ENCODE data around the gene ELF2.
"Not testable (repeated sequence)": the region's sequence is repeated elsewhere in the genome, so short reads cannot be mapped to it uniquely, and the experiment has no call there.

The ELF2 gene

DNA sequence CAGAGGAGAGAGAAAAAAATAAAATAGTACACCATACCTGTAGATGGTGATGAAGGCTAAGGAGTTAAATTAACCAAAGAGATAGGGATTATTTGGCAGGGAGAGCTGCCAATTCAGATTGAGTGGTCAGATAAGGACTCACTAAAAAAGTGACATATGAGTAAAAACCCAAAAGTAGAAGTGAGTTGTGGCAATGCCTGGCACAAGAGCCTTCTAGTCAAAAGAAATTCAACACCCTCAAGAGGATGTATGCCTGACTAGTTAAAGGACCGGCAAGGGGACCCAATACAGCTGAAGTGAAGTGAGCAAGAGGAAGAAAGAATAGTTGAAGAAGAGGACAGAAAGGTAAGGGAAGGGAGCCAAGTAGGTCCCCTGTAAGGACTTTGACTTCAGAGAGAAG lies 34.9 kb downstream of the ELF2 start:
- peak; percentile 54 for DNase-seq

DNA sequence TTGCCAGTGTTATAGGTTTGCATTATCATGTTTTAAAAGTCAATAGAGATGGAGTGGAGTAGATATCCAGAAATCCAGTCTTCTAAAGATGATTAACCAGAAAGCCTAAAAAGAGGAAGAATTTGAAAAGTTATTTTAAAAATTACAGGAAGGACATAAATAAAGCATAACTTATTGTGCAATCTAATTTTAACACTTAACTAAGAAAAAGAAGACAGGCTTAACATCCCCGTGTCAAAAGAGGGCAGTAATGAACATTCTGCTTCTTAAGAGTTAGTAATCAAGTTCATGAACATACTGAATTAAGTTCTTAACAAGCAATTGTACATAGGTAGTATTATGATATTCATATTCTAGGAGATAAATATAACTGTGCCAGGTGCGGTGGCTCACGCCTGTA lies 39.3 kb downstream of the ELF2 start:
- DNase-seq: no peak

DNA sequence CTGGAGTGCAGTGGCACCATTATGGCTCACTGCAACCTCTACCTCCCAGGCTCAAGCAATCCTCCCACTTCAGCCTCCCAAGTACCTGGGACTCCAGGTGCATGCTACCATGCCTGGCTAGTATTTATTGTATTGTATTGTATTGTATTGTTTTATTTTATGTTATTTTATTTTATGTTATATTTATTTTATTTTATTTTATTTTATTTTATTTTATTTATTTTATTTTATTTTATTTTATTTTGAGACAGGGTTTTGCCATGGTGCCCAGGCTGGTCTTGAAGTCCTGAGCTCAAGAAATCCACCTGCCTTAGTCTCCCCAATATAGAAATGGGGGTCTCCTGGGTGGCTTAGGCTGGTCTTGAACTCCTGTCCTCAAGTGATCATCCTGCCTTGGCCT lies 42.6 kb downstream of the ELF2 start:
- DNase-seq: no peak

DNA sequence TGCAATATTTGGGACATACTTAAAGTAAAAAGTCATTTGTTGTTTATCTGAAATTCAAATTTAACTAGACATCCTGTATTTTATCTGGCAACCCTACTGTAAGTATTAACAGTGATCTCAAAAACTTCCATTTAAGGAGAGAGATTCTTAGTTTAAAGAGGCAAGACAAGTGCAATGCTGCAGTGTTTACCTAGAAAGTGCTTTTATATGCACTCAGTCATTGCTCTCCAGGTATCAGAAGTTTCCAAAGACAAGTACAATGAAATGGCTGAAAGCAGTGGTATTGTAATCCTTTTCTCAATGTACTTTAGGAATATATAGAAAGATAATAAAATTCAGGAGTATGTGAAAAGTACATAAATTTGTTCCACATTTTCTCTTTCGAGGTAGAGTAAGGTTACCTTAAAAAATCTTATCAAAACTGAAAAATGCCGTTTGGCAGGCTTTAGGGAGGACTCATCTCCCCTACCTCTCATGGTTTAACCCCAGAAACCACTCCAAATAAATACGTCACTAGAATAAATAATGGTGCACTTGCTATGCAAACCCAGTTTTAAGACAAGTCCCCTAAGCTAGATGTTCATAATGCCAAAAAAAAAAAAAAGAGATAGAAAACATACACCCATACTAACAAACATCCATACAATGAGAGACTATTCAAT lies 45.7 kb downstream of the ELF2 start:
- no peak for DNase-seq

DNA sequence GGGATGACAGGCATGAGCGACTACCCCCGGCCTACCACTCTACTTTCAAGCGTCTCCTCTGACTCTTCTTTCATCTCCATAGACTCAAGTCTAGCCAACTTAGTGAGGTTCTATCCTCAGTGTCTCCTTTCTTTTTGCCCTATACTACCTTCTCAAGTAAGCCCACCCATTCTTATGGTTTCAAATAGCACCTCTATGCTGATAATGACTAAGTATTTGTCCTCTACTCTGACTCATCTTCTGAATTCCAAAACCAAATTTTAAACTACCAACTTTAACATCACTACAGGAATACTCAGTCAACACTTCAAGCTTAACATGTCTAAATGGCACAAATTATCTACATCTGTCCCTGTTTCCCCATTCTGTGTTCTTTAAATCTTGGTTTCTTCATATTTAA lies 47.8 kb downstream of the ELF2 start:
- no peak for DNase-seq

DNA sequence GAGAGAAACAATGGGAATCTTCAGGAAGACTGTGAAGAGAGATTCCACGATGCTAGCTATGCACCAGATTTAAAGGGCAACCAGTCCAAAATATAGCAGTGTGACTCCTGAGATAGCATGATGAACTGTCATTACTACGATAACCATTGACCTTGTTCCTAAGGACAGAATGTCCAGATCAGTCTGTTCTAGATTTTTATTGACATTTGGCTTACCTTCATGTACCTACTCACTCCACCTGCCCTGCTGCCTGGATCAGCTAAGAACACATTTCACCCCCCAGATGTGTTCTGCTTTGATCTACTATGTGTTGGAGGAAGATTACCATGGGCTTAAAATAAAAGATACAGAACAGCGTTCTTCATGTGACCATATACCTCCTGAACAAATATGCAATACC lies 50.1 kb downstream of the ELF2 start:
- DNase-seq: no peak

DNA sequence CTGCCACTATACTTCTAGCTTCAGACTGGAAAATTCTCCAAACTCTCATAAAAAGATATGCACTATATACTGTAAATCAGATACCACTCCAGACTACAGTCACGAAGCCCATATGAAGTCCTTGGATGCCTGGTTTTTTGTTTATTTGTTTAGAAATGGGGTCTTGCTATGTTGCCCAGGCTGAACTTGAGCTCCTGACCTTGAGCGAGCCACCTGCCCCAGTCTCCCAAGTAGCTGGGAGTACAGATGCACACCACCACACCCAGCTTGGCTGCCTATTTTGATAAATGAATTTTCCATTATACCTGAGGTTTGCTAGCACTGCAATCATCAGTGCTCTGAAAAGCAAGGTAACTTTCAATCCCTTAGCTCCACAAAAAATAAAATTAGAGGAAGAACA lies 53.1 kb downstream of the ELF2 start:
- DNase-seq: no peak

DNA sequence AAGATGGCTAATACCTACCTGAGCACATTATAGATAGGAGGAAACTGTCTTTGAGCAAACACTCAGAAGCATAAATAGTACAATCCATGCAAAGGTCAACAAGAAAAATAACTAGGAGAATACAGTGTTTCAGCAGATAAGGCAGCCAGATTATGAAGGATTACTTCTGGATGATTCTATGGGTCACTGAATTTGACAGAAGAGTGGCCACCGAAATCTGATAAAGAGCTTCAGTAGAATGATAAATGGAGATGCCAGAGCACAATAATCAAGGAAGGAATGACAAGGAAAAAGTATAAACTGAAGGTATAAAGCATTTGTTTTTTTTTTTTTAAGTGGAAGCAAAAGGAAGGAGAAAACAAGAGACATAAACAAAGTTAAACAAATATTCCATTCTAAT lies 58.7 kb downstream of the ELF2 start:
- DNase-seq: no peak

DNA sequence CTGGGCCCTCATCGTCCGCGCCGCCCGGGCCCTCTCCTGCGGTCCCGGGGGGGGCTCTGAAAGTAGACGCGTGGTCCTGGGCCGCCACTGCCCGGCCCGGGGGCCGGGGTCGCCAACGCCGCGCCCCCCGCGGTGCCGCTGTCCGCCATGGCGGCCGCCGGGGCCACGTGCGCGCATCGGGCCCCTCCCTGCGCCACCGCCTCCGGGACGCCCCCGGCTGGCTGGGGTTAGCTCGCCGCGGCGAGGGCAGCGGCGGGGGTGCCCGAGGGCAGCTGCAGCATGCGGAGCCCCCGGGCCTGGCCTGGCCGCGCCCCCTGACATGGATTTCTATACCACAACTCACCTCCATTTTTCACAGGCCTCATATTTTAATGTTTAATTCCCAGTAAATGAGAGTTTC lies 61.8 kb downstream of the ELF2 start:
- no peak for DNase-seq

DNA sequence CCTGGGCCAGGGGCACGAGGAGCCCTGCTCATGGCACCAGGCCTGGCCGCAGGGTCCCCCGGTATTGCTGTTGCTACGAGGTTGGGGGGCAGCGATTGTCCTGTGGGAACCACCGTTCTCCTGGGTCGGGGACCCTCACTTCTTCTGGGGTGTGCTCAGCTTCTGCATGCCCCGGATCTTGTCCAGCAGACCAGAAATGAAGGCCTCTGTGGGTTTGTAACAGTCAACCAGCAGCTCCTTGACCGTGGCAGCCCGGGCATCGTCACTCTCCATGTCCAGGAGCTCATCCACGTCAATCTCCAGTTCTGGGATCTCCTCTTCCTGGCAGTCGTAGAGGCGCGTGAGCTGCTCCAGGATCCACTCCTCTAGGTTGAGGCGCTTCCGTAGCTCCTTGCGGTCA lies 62.2 kb downstream of the ELF2 start:
- not testable (repeated sequence) for DNase-seq

DNA sequence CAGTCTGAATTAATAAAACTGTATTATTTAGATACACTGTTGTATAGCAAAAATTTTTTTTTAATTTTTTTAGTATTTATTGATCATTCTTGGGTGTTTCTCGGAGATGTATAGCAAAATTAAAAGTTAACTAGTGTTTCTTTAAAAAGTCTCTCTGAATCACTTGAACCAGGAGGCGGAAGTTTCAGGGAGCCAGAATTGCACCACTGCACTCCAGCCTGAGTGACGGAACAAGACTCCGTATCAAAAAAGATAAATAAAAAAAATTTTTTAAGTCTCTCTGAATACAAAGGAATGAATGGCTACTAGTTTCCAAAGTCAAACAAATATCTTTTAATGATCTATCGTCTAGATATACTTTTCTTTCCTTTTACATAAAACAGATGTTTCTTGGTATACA lies 64.4 kb downstream of the ELF2 start:
- no peak for DNase-seq

DNA sequence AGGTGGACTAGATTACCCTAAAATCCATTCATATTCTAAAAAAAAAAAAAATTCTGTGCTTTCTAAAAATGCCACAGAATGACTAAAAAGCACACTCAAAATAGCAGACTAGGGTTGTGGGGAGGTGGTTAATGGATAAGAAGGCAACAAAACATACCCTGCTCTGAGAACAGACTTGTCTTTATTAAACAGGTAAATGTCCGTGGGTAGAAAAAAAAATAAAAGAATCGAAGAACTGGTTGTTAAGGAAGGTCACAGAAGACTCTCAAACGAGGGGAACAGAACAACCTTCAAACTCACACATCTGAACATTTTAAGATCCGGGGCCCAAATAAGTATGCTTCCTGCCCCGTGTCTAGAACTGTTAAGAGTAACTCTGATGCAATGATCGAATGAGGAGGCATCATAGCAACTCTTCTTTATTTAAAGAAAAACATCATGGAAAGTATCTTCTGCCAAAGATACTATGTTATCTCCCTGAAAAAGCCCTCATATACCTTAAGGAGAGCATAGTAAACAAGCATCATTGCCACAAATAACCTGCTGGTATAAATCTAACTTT lies 68.4 kb downstream of the ELF2 start:
- DNase-seq: no peak

DNA sequence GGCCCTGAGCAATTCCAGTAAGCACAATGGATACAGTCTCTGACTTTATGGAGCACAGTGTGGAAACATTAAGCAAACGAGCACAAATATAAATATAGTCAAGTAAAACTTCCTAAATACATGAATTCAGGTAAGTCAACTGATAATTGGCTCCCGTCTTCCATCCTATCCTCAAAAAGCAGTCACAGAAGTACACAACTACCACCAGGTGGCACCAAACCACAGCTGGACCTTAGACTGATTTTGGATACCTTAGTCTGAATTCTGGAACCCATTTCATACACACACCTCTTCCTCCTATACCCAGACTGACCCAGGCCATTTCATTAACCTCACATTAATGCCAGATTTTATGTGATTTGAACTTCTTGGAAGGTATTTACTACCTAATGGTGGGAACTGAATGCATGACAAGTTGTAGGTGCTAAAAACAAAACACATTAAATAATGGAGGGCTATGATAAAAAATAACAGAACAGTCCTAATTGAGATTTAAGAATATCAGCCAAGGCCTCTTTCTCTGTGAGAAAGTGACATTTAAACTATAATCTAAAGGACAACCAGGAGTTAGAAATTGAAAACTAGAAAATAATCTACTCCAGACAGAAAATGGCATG lies 77.5 kb downstream of the ELF2 start:
- peak; percentile 61 for DNase-seq

DNA sequence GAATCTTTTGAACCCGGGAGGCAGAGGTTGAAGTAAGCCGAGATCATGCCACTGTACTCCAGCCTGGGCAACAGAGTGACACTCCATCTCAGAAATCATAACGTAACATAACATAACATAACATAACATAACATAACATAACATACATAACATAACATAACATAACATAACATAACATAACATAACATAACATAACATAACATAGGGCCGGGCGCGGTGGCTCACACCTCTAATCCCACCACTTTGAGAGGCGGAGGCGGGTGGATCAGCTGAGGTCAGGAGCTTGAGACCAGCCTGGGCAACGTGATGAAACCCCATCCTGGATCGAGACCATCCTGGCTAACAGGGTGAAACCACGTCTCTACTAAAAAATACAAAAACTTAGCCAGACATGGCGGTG lies 84.7 kb downstream of the ELF2 start:
- no peak for DNase-seq

DNA sequence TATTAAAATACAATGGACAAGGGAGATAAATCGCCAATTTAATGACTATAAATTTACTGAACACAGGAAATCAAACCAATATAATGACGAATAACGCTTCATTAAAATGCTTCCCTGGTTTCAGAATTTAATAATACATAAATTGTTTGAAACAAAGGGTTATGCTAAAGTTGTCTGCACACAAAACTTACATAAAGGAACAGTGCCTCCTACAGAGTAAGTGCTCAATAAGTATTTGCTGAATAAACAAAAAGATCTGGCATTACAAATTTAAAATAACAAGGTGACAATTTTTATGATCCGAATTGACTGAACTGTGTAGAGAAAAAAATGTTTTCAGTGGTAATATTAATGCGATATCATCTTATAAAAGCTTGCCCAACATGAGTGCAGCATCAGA lies 91.9 kb downstream of the ELF2 start:
- peak; percentile 7 for DNase-seq

DNA sequence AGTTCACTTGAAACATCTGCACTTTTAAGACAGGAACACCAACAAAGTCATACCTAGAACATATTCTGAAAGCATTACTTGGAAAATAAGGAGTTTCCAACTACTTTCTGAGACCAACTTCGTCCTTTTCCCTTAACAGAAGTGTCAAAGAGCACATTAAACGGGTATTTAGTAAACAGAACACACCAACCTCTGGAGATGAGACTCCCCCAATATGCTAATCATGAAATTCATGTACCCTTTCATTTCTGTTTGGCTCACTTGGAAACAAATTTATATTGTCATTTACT lies 92.3 kb downstream of the ELF2 start:
- DNase-seq: no peak

DNA sequence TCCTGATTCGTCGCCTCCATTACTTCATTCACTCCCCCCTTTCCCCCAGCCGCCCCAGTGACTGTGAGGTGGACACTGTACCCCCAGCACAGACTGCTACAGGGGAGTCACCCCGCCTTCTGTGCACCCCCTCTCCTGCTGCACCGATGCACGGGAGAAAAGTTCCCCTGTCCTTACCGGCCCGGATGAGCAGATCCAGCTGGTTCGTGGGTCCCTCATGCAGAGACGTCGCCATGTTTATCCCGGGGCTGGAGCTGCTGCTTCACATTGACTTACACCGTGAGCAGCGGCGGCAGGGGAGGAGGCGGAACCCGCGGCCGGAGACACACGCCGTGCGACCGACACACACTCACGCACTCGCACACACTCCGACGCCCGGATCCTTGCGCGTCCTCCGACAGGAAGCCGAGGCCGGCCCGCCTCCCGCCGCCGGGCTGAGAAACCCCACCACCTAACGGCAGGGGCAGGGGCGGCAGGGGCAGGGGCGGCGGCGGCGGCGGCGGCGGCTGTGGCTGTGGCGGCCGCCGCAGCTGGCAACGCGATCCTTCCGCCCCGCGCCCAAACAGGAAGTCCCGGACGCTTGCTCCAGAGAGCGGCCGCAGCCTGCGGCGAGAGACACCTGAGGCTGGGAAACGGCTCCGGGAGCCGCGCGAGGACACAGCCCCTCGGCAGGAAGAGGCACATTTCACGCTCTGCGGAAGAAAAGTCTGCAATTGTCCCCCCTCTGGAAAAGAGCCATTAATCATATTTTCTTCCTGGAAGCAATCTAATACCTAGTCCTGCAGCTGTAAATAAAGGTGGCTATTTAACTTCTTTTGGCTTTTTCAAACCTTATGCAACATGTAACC lies 92.8 kb downstream of the ELF2 start:
- DNase-seq: peak; percentile 85

DNA sequence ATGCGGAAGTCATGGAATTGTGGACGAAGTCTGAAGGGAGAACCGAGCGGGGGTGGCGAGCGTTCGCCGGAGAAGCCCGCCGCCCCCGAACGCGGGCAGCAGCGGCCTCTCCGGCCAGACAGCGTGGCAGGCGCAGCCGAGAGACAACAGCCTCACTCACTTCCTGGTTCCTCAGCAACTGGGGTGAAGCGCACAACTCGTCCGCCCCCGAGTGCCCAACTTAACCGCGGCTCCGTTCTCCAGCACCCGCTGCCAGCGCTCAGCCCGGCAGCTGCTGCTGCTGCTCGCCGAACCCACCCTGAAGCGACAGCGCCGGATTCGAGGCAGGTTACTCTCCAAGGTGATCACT lies 93.4 kb downstream of the ELF2 start:
- DNase-seq: peak; percentile 50

DNA sequence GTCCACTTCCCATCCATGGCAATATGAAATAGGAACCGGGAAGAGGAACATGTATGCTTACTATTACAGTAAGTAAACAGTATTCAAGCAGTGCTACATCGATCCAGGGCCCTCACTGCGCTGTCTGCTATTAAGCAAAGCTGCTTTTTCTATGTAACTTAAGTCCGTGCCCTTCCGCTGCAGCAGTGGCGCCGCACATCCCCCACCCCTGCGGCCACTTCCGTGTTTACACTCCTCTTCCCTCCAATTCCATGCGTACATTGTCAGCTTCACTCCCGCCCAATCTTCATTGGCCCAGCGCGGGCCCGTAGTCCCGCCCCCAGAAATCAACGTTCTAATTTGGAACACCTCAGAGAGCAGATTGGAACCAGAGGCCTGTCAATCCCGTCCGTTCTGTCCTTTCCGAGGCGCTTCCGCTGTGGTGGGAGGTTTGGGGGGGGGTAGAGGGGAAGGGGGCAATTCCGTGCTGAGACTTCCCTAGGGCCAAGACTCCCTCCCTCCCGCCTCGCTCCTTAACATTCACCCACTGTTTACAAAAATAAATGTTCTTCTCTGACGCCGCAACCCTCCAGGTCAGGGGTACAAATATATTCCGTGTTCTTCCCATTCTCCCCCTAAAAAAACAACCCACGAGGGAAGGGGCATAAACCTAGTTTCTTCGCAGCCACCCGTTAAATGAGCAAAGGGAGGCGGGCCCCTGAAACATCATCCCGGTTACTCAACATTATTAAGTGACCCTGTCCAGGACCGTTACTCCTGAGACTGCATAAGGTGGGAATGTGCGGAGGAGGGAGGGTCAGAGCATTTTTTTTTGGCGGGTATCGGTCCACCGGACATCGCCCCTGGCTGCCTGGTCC lies 94.0 kb downstream of the ELF2 start:
- peak; percentile 95 for DNase-seq

DNA sequence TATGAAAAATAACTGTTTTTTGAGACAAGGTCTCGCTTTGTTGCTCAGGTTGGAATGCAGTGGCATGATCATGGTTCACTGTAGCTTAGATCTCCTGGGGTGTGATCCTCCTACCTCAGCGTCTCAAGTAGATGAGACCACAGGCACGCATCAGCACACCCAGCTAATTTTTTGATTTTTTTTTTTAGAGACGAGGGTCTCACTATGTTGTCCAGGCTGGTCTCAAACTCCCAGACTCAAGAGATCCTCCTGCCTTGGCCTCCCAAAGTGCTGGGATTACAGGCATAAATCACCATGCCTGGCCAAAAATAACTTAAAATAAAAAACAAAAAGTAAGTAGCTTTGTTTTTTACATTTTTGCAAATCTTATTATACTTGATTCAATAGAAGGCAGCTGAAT lies 98.1 kb downstream of the ELF2 start:
- no peak for DNase-seq

DNA sequence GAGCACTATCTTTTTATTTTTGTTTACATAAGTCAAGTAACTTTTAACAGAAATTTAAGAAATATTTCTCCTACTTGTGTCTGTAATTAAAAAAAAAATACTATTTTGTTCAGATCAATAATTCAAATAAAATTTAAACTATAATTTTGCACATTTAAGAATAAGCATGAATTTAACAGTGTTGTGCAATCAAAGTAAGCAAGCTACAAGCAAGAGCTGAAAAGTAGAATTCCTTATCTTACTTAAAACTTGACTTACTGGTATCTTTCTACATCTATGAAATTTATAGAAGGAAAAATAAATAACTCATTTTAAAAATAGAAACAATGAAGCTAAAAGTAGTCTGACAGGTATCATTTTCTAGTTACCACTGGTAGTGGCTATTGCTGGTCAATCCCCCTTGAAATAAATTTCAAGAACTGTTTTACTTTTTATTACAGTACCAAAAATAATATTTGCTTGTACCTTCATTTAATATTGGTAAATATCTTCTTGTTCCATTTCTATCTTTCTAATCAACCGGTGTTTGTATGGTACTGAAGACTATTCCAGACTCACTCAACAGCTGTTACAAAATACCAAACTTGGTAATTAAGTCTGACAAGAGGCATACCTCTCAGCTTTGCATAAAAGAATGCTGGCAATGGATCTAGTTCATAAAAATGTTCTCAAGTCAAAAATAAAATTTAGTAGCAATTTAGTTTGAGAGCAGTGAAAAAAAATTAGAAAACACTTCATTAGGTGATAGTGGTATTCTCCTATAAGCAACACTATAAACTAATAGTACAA lies 99.3 kb downstream of the ELF2 start:
- no peak for DNase-seq

DNA sequence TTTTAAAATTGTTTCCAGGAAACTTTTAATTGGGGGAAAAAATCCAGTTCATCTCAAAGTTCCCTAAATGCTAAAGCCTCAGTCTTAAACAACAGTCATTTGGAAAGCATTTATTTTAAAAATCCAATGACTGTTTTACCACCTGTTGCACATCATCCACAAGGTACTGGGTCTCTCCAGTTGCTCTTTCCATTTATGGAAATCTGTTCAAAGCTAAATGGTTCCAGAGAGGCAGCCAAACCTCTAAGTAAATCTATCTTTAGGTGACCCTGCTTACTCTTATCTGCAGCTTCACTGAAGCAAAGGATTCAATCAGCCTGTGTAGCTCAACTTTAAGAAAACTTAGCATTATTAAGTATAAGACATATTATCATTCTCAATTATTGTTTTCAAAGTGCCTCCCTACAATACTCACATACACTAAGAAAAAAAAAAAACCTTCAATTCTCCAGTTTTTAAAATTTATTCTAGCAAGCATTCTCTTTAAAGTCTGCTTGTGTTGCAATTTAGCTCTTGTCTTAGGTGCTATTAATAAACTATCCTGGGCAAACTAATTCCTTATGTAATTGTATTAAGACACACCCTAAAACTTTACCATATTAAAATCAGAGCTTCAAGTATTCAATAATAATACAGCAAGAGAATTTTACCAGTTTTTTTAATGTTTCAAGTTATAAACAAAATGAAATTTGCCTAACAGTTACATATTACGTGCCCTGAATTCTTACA lies 100.8 kb downstream of the ELF2 start:
- no peak for DNase-seq

Data from GF-D8 (cell line).